DMS 273 treated with DMSO at 0.1 percent for 48 hours (cell line): ENCODE data around the gene ADCK2.
"Not testable (repeated sequence)": the region's sequence is repeated elsewhere in the genome, so short reads cannot be mapped to it uniquely, and the experiment has no call there.

ENCODE experiments used
- DNase-seq: peaks from one replicate; lab custom pipeline; 2025; lab: John Stamatoyannopoulos, UW

The ADCK2 gene

GRCh38 chr7:140738280-140738679 is 65.5 kb downstream of the ADCK2 start:
- DNase-seq: no peak

DNA sequence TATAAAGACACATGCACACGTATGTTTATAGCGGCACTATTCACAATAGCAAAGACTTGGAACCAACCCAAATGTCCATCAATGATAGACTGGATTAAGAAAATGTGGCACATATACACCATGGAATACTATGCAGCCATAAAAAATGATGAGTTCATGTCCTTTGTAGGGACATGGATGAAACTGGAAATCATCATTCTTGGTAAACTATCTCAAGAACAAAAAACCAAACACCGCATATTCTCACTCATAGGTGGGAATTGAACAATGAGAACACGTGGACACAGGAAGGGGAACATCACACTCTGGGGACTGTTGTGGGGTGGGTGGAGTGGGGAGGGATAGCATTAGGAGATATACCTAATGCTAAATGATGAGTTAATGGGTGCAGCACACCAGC is 70.5 kb downstream of the ADCK2 start:
- DNase-seq: not testable (repeated sequence)

GRCh38 chr7:140744005-140744404 is 71.3 kb downstream of the ADCK2 start:
- no peak for DNase-seq
